Heart left ventricle (tissue), 16 donors: ENCODE measurements around the gene SLC39A12. TPM values are rescaled to one million over a fixed set of nuclear protein-coding genes. Genes with fewer than 3 reads are reported as not detected.

Source experiments
- ATAC-seq, 4 donors: fragments of 200-7000 bp; cut with Tn5 transposase; one replicate each; pipeline ENCODE4 v1.9.1; 2020 to 2022; ENCODE audit warnings: moderate library complexity in 4 of 4, mild to moderate bottlenecking in 3 of 4, moderate number of reproducible peaks in 1 of 4
- DNase-seq, 5 donors: peaks; one replicate each; pipeline ENCODE4 v3.0.0-alpha.2; 2020
- H3K27ac ChIP-seq, 12 donors: fragments of 200-600 bp; sonication (generic) in 4 of 12; one replicate each; pipeline versions ENCODE4 v1.5.0 to v1.8.0; 2016 to 2022; ENCODE audit warnings: mild to moderate bottlenecking in 2 of 12
- H3K27me3 ChIP-seq, 9 donors: fragments of 200-600 bp; sonication (generic) in 2 of 9; one replicate each; pipeline versions ENCODE4 v1.5.1 to v1.8.0; 2016 to 2022; ENCODE audit warnings: mild to moderate bottlenecking in 3 of 9
- H3K36me3 ChIP-seq, 9 donors: fragments of 200-600 bp; sonication (generic) in 2 of 9; one replicate each; pipeline versions ENCODE4 v1.5.0 to v1.8.0; 2018 to 2022; ENCODE audit warnings: mild to moderate bottlenecking in 2 of 9
- H3K4me1 ChIP-seq, 12 donors: fragments of 200-600 bp; sonication (generic) in 4 of 12; one replicate each; pipeline versions ENCODE4 v1.5.0 to v1.8.0; 2016 to 2022; ENCODE audit warnings: mild to moderate bottlenecking in 3 of 12
- H3K4me3 ChIP-seq, 12 donors: fragments of 200-600 bp; sonication (generic) in 4 of 12; one replicate each; pipeline versions ENCODE4 v1.5.0 to v1.8.0; 2017 to 2022; ENCODE audit warnings: mild to moderate bottlenecking in 9 of 12, moderate library complexity in 4 of 12
- H3K9me3 ChIP-seq, 12 donors: fragments of 200-600 bp; sonication (generic) in 4 of 12; one replicate each; pipeline versions ENCODE4 v1.5.0 to v1.8.0; 2016 to 2022; ENCODE audit warnings: mild to moderate bottlenecking in 1 of 12
- CTCF ChIP-seq, 12 donors: fragments of 200-600 bp; sonication (generic) in 4 of 12; IDR thresholded peaks; one replicate each; pipeline versions ENCODE4 v1.5.0 to v1.8.0; 2018 to 2022; ENCODE audit warnings: antibody characterized with exemption in 12 of 12, mild to moderate bottlenecking in 5 of 12
- POLR2A ChIP-seq, 2 donors: fragments of 450-650 bp; IDR thresholded peaks; one replicate each; pipeline ENCODE4 v1.6.1; 2017; ENCODE audit warnings: antibody characterized with exemption in 2 of 2, mild to moderate bottlenecking in 2 of 2, moderate library complexity in 2 of 2
- WGBS, 4 donors: extraction: QIAGEN DNeasy Blood & Tissue Kit in 2 of 4; methylation state at CpG; one replicate each; pipeline versions ENCODE4 v1.1.5 to v1.1.7; 2013 to 2018; 5-methylcytosine and 5-hydroxymethylcytosine counted together
- intact Hi-C, 10 donors: fragments of 100-400 bp; cut with DNase I; formaldehyde crosslinking; loops; one replicate each; pipeline versions ENCODE4 v1.11.1 to v1.14.2; 2022
- polyA plus RNA-seq, 2 donors: library from polyadenylated mRNA; stranded (reverse); fragments of 200-250 nt; gene quantifications; one replicate each; pipeline ENCODE4 v1.2.3, GENCODE V29; 2013
- total RNA-seq, 9 donors: library from RNA; depleted of rRNA in 2 of 9; stranded (reverse); fragments of >200 nt in 2 of 9; fragmentation: NEBNext Ultra II Directional in 3 of 9; extraction: Animal tissue kit (Norgen Biotek cat#: 25700) in 3 of 9; gene quantifications; one replicate each; pipeline versions ENCODE4 v1.1.0 to v1.2.4, GENCODE V29; 2016 to 2023
- donor health status: ischemic (EF 13 %, LVEDD 7.1; RV severe dilation, severe dysfunction).
- donor health status: healthy with polysubstance abuse.
- donor health status: DM: no; HTN: yes; CAD: no.
- donor health status: DM: no; HTN: no; CAD: no.
- donor health status: ischemic (EF 25% LVEDD 6.9; RV normal size, moderate dysfunction).
- donor health status: ischemic (EF 25% LVEDD 5.7; RV mildly dilated, moderate dysfunction).
- donor health status: healthy.
- donor health status: DM: yes; HTN: yes; CAD: no.
- donor health status: ischemic (EF 35%, LVEDD 5.7; RV mildly dilated, moderate dysfunction).
- donor health status: nonischemic (EF 11% LVEDD 7.7; RV severe dilation, severe dysfunction).
- donor health status: DM: yes; HTN: yes; CAD: no.
- donor health status: PGD.
- donor health status: ischemic (EF 29% LVEDD 5.4; RV normal size, mild dysfunction).
- donor health status: nonischemic (EF 23%, LVEDD 6.1; RV moderate dilation, normal function).

SLC39A12 gene
- total and polyA plus RNA-seq, 11 donors, result 0.08 to 0.27 TPM; not detected in 9

GRCh38 chr10:17989908-17990767, 38.4 kb downstream of the SLC39A12 start:
- no peak for ATAC-seq
- Histone ChIP-seq H3K4me3 (no peak overlapping the region), H3K27ac (no peak overlapping the region), H3K36me3 (no peaks in the 10 kb centered on the region), H3K4me1 (no peaks in the 10 kb centered on the region), H3K9me3 (no peaks in the 10 kb centered on the region), H3K27me3 (no peaks in the 10 kb centered on the region)
- DNase-seq, result no peak
- intact Hi-C loops, result no loop called here
- TF ChIP-seq POLR2A (IDR thresholded peaks at IDR 0.05) (no peak), CTCF (IDR thresholded peaks at IDR 0.05) (no peak)
- WGBS, 4 donors, result 74 to 83% (median 80%) methylated on average over 6 of the region's 6 CpGs

- no peaks in the 10 kb centered on the region for H3K36me3 ChIP-seq
- no peak overlapping the region for H3K27ac ChIP-seq
- H3K4me1 ChIP-seq, result no peaks in the 10 kb centered on the region
- H3K4me3 ChIP-seq, result no peak overlapping the region
- no peaks in the 10 kb centered on the region for H3K27me3 ChIP-seq
- intact Hi-C loops, result no loop called here
- TF ChIP-seq CTCF (IDR thresholded peaks at IDR 0.05) (no peak), POLR2A (IDR thresholded peaks at IDR 0.05) (no peak)
- DNase-seq (no peak), ATAC-seq (no peak)
- H3K9me3 ChIP-seq, result no peaks in the 10 kb centered on the region
Measured at GRCh38 chr10:17992266-17992665, 40.5 kb downstream of the SLC39A12 start.

- H3K27me3 ChIP-seq, result no peaks in the 10 kb centered on the region
- no peak overlapping the region for H3K4me3 ChIP-seq
- no peak for TF ChIP-seq POLR2A (IDR thresholded peaks at IDR 0.05)
- TF ChIP-seq CTCF (IDR thresholded peaks at IDR 0.05), result no peak
- intact Hi-C loops, result no loop called here
- H3K36me3 ChIP-seq, result no peaks in the 10 kb centered on the region
- 62 to 89% (median 78%) methylated on average over 3 of the region's 3 CpGs for WGBS, 4 donors
- no peaks in the 10 kb centered on the region for H3K4me1 ChIP-seq
- ATAC-seq (no peak), DNase-seq (no peak)
- no peaks in the 10 kb centered on the region for H3K9me3 ChIP-seq
- no peak overlapping the region for H3K27ac ChIP-seq
Measured at GRCh38 chr10:17993361-17993760, 41.6 kb downstream of the SLC39A12 start.

- TF ChIP-seq CTCF (IDR thresholded peaks at IDR 0.05) (no peak), POLR2A (IDR thresholded peaks at IDR 0.05) (no peak)
- DNase-seq, result no peak
- H3K4me3 ChIP-seq, result no peak overlapping the region
- peaks cover 0 to 5% (median 0%) of the 10 kb centered on the region in 12 donors for H3K4me1 ChIP-seq
- intact Hi-C loops, result no loop called here
- no peaks in the 10 kb centered on the region for H3K36me3 ChIP-seq
- no peak overlapping the region for H3K27ac ChIP-seq
- no peak for ATAC-seq
- WGBS, 4 donors, result 76 to 89% (median 85%) methylated on average over 2 of the region's 2 CpGs
- H3K9me3 ChIP-seq, result no peaks in the 10 kb centered on the region
- no peaks in the 10 kb centered on the region for H3K27me3 ChIP-seq
Measured at GRCh38 chr10:18000601-18001000, 48.9 kb downstream of the SLC39A12 start.
